ENCODE measurements around the gene NAGK. TPM values are rescaled to one million over a fixed set of nuclear protein-coding genes. Genes with fewer than 3 reads are reported as not detected.

Gene NAGK
- total RNA-seq, 1 donor from 2014 or later = 157 TPM

- no peak for DNase-seq (ENCODE audit: extremely low spot score, unreplicated experiment)
- H3K36me3 Mint-ChIP-seq (ENCODE audit: unreplicated experiment) = no peaks in the 10 kb centered on the region
- H3K27me3 Mint-ChIP-seq (ENCODE audit: unreplicated experiment) = peaks cover 54% of the 10 kb centered on the region
- no peak overlapping the region for H3K27ac Mint-ChIP-seq (ENCODE audit: unreplicated experiment)
- TF ChIP-seq CTCF (IDR thresholded peaks at IDR 0.05) = no peak
- no peaks in the 10 kb centered on the region for H3K4me1 Mint-ChIP-seq (ENCODE audit: unreplicated experiment)
- no peaks in the 10 kb centered on the region for H3K9me3 Mint-ChIP-seq (ENCODE audit: unreplicated experiment)
- no peak overlapping the region for H3K4me3 Mint-ChIP-seq (ENCODE audit: unreplicated experiment)
Measured at GRCh38 chr2:71060211-71060610, 8.2 kb upstream of the NAGK start.

GRCh38 chr2:71060871-71061270 is 7.6 kb upstream of the NAGK start:
- H3K27me3 Mint-ChIP-seq (ENCODE audit: unreplicated experiment) = peaks cover 47% of the 10 kb centered on the region
- DNase-seq (ENCODE audit: extremely low spot score, unreplicated experiment) = no peak
- no peaks in the 10 kb centered on the region for H3K4me1 Mint-ChIP-seq (ENCODE audit: unreplicated experiment)
- no peaks in the 10 kb centered on the region for H3K36me3 Mint-ChIP-seq (ENCODE audit: unreplicated experiment)
- H3K4me3 Mint-ChIP-seq (ENCODE audit: unreplicated experiment) = no peak overlapping the region
- H3K9me3 Mint-ChIP-seq (ENCODE audit: unreplicated experiment) = no peaks in the 10 kb centered on the region
- TF ChIP-seq CTCF (IDR thresholded peaks at IDR 0.05) = no peak
- H3K27ac Mint-ChIP-seq (ENCODE audit: unreplicated experiment) = no peak overlapping the region

- Mint-ChIP-seq H3K4me3 (ENCODE audit: unreplicated experiment) (no peak overlapping the region), H3K9me3 (ENCODE audit: unreplicated experiment) (no peaks in the 10 kb centered on the region), H3K27me3 (ENCODE audit: unreplicated experiment) (peaks cover 44% of the 10 kb centered on the region), H3K36me3 (ENCODE audit: unreplicated experiment) (no peaks in the 10 kb centered on the region), H3K4me1 (ENCODE audit: unreplicated experiment) (peaks cover 9% of the 10 kb centered on the region), H3K27ac (ENCODE audit: unreplicated experiment) (no peak overlapping the region)
- no peak for TF ChIP-seq CTCF (IDR thresholded peaks at IDR 0.05)
- DNase-seq (ENCODE audit: extremely low spot score, unreplicated experiment) = no peak
Measured at GRCh38 chr2:71063216-71063615, 5.2 kb upstream of the NAGK start.

- Mint-ChIP-seq H3K4me3 (ENCODE audit: unreplicated experiment) (no peak overlapping the region), H3K36me3 (ENCODE audit: unreplicated experiment) (no peaks in the 10 kb centered on the region), H3K27ac (ENCODE audit: unreplicated experiment) (no peak overlapping the region), H3K27me3 (ENCODE audit: unreplicated experiment) (peaks cover 41% of the 10 kb centered on the region), H3K4me1 (ENCODE audit: unreplicated experiment) (peaks cover 9% of the 10 kb centered on the region), H3K9me3 (ENCODE audit: unreplicated experiment) (no peaks in the 10 kb centered on the region)
- no peak for DNase-seq (ENCODE audit: extremely low spot score, unreplicated experiment)
- TF ChIP-seq CTCF (IDR thresholded peaks at IDR 0.05) = no peak
Measured at GRCh38 chr2:71064110-71064611, 4.3 kb upstream of the NAGK start.

GRCh38 chr2:71064754-71065621 is 3.5 kb upstream of the NAGK start:
- DNase-seq (ENCODE audit: extremely low spot score, unreplicated experiment) = no peak
- H3K4me3 Mint-ChIP-seq (ENCODE audit: unreplicated experiment) = no peak overlapping the region

More at GRCh38 chr2:71064754-71065621, 3.5 kb upstream of the NAGK start:
- peak overlapping the region; percentile 4 for H3K27ac Mint-ChIP-seq (ENCODE audit: unreplicated experiment)
- no peaks in the 10 kb centered on the region for H3K9me3 Mint-ChIP-seq (ENCODE audit: unreplicated experiment)
- H3K36me3 Mint-ChIP-seq (ENCODE audit: unreplicated experiment) = no peaks in the 10 kb centered on the region
- H3K27me3 Mint-ChIP-seq (ENCODE audit: unreplicated experiment) = peaks cover 38% of the 10 kb centered on the region
- peaks cover 15% of the 10 kb centered on the region for H3K4me1 Mint-ChIP-seq (ENCODE audit: unreplicated experiment)
- TF ChIP-seq CTCF (IDR thresholded peaks at IDR 0.05) = no peak

Data from osteocyte (in vitro differentiated cells).